C4-2B (cell line): Measurements from ENCODE around the gene PLCB2.

Experiments used
- ZFX ChIP-seq: fragments of 450-650 bp; IDR thresholded peaks from 2 replicates; pipeline ENCODE4 v1.6.1; 2017
- TF ChIP-seq, protein P1 (sequence below): fragments of 450-650 bp; conservative IDR thresholded peaks from 2 replicates; pipeline ENCODE4 v1.5.1; 2017; ENCODE audit warnings: mild to moderate bottlenecking

DNA sequence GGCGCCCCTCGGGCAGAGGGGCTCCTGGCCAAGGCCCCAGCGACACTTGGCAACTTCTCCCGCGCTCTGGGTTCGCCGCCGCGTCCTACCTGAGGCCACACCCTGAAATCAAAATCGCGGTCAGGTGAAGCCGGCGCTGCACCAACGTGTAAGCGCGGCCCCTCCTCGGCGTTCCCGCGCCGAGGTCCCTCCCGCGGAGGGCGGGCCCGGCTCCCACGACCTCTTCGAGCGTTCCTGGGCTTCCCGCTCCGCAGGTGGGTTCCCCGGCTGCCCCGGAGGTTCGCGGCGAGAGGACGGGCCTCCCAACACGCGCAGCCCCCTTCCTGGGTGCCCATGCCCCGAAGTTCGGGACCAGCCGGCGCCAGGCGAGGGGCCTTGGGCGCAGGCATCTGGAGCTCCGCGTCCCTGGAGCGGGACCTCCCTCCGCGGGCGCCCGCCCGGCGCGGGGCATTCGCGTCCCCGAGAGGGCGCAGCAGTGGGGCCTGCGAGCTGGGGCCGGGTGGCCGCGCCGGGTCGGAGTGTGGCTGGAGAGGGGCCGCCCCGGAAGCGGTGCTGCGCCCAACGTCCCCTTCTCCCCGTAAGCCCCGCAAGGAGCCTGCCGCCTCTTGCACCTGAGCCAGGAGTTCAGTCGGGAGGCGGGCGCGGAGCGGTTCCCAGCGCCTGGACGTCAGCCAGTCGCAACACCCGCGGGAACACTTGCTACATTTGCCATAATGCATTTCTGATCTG, 55.1 kb downstream of the PLCB2 start:
- TF ChIP-seq, protein P1, sequence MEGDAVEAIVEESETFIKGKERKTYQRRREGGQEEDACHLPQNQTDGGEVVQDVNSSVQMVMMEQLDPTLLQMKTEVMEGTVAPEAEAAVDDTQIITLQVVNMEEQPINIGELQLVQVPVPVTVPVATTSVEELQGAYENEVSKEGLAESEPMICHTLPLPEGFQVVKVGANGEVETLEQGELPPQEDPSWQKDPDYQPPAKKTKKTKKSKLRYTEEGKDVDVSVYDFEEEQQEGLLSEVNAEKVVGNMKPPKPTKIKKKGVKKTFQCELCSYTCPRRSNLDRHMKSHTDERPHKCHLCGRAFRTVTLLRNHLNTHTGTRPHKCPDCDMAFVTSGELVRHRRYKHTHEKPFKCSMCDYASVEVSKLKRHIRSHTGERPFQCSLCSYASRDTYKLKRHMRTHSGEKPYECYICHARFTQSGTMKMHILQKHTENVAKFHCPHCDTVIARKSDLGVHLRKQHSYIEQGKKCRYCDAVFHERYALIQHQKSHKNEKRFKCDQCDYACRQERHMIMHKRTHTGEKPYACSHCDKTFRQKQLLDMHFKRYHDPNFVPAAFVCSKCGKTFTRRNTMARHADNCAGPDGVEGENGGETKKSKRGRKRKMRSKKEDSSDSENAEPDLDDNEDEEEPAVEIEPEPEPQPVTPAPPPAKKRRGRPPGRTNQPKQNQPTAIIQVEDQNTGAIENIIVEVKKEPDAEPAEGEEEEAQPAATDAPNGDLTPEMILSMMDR, result no peak
- no peak for TF ChIP-seq ZFX
